Ascending aorta (tissue), 2 donors: ENCODE measurements around the gene PFDN6. TPM values are rescaled to one million over a fixed set of nuclear protein-coding genes. Genes with fewer than 3 reads are reported as not detected.

Source experiments
- DNase-seq, 2 donors: peaks; one replicate each; pipeline ENCODE4 v3.0.0-alpha.2; 2019; ENCODE audit warnings: low spot score in 2 of 2
- H3K27ac ChIP-seq, 2 donors: fragments of 200-600 bp; sonication (generic); one replicate each; pipeline ENCODE4 v1.5.1; 2016 to 2017; ENCODE audit warnings: mild to moderate bottlenecking in 1 of 2
- H3K27me3 ChIP-seq: fragments of 200-600 bp; sonication (generic); one replicate; pipeline ENCODE4 v1.5.1; 2017
- H3K36me3 ChIP-seq, 2 donors: fragments of 200-600 bp; sonication (generic); one replicate each; pipeline ENCODE4 v1.5.1; 2016
- H3K4me1 ChIP-seq, 2 donors: fragments of 200-600 bp; sonication (generic); one replicate each; pipeline ENCODE4 v1.5.1; 2016 to 2017; ENCODE audit warnings: mild to moderate bottlenecking in 1 of 2
- H3K4me3 ChIP-seq, 2 donors: fragments of 200-600 bp; sonication (generic); one replicate each; pipeline ENCODE4 v1.5.1; 2016 to 2017; ENCODE audit warnings: mild to moderate bottlenecking in 1 of 2
- H3K9me3 ChIP-seq, 2 donors: fragments of 200-600 bp; sonication (generic); one replicate each; pipeline ENCODE4 v1.5.1; 2016
- intact Hi-C: fragments of 100-400 bp; cut with DNase I; formaldehyde crosslinking; loops from one replicate; pipeline ENCODE4 v1.15.1; 2023
- total RNA-seq: library from RNA; depleted of rRNA; stranded (reverse); fragments of >200 nt; gene quantifications from one replicate; pipeline ENCODE4 v1.1.0, GENCODE V29; 2016
- TF ChIP-seq, protein P1 (sequence below), 3 experiments: fragments of 200-600 bp in 2 of 3; fragments of 450-650 bp in 1 of 3; sonication (generic) in 2 of 3; IDR thresholded peaks; one replicate each; pipeline ENCODE4 v1.5.1; 2016 to 2019; ENCODE audit warnings: antibody characterized with exemption in 3 of 3, mild to moderate bottlenecking in 1 of 3, moderate library complexity in 1 of 3

The PFDN6 gene
- total RNA-seq, 1 donor from 2014 or later = 11.3 TPM

DNA sequence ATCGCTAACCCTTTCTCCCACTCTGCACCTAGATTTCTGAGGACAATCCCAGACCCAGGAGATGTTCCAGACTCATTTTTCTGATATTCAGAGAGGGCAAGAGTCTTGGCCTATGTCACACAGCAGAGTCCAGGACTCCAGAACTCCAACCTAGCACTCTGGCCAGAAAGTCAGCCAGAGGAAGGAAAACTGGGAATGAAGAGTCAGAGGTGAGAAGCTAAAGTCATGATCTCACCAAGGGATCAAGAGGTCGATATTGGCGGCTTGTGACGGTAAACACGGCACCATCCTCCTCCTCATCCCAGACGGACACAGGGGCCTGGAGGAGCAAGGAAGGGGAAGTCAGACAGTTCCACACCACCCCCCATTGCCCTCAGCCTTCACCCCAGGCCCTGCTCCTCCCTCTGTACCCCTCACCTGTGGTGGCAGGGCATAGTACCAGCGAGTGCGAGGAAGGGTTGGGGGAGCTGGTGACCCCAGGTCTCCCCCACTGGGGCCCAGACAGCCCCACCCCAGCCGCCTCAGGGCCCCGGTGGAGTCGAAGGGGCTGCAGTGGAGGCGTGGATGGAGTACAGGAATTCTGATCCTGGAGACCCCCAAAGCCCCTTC, 7.5 kb downstream of the PFDN6 start:
- DNase-seq = no peak
- Histone ChIP-seq H3K4me3 (peak overlapping the region; percentile 96 to 97), H3K9me3 (no peaks in the 10 kb centered on the region), H3K27me3 (no peaks in the 10 kb centered on the region), H3K27ac (peak overlapping the region; percentile 97 to 98), H3K4me1 (peaks cover 7 to 18% of the 10 kb centered on the region in 2 donors), H3K36me3 (peaks cover 34 to 47% of the 10 kb centered on the region in 2 donors)
- intact Hi-C loops = loop anchor here (5.0 kb wide), 1 partner anchor 130 kb away; no protein-coding TSS in a partner anchor
- TF ChIP-seq, protein P1, sequence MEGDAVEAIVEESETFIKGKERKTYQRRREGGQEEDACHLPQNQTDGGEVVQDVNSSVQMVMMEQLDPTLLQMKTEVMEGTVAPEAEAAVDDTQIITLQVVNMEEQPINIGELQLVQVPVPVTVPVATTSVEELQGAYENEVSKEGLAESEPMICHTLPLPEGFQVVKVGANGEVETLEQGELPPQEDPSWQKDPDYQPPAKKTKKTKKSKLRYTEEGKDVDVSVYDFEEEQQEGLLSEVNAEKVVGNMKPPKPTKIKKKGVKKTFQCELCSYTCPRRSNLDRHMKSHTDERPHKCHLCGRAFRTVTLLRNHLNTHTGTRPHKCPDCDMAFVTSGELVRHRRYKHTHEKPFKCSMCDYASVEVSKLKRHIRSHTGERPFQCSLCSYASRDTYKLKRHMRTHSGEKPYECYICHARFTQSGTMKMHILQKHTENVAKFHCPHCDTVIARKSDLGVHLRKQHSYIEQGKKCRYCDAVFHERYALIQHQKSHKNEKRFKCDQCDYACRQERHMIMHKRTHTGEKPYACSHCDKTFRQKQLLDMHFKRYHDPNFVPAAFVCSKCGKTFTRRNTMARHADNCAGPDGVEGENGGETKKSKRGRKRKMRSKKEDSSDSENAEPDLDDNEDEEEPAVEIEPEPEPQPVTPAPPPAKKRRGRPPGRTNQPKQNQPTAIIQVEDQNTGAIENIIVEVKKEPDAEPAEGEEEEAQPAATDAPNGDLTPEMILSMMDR (IDR thresholded peaks at IDR 0.05) = no peak

DNA sequence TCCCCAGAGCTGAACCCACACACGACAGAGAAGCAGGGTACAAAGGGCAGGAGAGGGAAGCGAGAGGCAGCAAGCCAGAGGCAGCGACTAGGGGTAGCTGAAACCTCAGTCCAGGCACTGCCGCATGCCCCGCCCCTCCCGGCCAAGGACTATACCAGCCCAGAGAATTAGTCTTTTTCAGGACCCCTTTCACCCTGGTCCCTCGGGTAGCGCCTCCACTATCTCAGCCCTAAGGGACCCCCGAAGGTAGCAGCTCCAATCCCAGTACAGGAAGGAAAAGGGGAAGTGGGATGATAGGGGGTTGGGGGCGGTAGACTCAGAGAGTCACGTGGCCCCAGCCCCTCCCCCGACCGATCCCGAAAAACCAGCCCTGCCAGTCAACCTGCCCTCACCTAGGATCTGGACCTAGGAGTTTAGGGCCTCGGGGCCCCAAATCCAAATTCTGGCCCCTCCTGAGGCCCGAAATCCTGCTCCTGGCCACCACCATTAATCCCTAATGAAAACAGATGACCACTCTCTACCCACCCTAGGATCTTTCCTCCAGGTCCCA, 8.1 kb downstream of the PFDN6 start:
- H3K36me3 ChIP-seq = peaks cover 32 to 45% of the 10 kb centered on the region in 2 donors
- peak overlapping the region; percentile 97 to 98 for H3K27ac ChIP-seq
- intact Hi-C loops = loop anchor here (5.0 kb wide), 1 partner anchor 130 kb away; no protein-coding TSS in a partner anchor
- TF ChIP-seq, protein P1 (IDR thresholded peaks at IDR 0.05) = no peak
- H3K9me3 ChIP-seq = no peaks in the 10 kb centered on the region
- H3K4me1 ChIP-seq = peaks cover 7 to 18% of the 10 kb centered on the region in 2 donors
- no peak for DNase-seq
- H3K27me3 ChIP-seq = no peaks in the 10 kb centered on the region
- H3K4me3 ChIP-seq = peak overlapping the region; percentile 96 to 97

DNA sequence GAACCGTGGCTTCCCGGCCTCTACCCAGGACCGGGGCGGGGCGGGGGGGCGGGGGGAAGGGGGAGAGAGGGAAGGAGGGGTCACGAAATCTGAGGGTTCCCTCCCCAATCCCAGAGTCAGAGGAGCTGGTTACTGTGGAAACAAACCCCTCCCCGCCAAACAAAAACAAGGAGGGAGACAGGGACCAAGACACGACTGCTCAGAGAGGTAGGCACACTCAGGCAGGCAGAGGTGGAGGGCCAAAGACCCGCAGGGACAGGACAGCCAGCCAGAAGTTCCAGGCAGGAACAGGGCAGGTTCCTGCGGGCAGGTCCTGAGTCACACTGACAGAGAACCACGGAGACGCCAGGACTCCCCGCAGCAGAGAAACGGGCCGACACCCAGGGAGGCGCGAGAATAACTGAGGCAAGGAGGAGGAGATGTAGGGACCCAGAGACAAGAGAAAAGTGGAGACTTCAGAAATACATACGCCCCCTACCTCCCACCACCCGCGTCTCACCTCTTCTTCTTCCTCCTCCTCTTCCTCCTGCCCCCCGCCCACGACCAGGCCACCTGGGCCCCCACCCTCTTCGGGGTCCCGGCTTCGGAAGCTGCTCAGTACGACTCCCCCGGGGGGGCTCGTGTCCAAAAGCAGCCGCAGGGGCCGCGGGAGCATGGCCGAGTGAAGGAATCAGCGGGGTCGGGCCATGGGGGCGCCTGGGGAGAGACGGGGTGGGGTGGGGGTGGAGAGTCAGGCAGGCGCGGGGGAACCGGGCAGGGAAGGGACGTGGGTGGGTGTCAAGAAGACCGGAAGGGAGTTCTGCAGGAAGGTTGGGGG, 8.8 kb downstream of the PFDN6 start:
- peaks cover 33 to 45% of the 10 kb centered on the region in 2 donors for H3K36me3 ChIP-seq
- peak in 1 of 2 donors; percentile 88 for DNase-seq
- peak overlapping the region; percentile 97 to 98 for H3K27ac ChIP-seq
- no peaks in the 10 kb centered on the region for H3K27me3 ChIP-seq
- no peaks in the 10 kb centered on the region for H3K9me3 ChIP-seq
- intact Hi-C loops = loop anchor here (1.0 to 5.0 kb wide), 3 partner anchors 15 to 129 kb away; partner anchors contain the start of gene B3GALT4
- peaks cover 7 to 18% of the 10 kb centered on the region in 2 donors for H3K4me1 ChIP-seq
- TF ChIP-seq, protein P1 (IDR thresholded peaks at IDR 0.05) = no peak
- peak overlapping the region; percentile 96 to 97 for H3K4me3 ChIP-seq

DNA sequence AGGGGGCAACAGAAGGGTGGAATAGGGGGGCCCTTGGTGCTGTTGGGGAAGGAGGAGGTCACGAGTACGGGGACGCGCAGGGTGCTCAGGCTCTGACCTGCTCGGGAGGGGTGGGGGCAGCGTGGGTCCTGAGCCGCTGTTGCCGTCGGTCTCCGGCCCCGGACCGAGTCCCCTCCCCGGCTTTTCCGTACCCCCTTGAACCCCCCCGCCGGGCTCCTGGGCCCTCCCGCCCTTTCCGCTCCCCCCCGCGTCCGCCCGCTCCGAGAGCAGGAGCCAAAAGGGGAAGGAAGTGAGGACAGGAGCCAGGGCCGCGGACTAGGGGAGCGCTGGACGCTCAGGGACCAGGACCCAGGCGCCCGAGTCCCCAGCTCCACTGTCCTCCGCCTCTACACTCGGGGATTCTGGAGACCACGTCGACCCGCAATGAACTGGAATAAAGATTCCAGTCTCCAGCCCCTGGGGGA, 9.4 kb downstream of the PFDN6 start, which contains the start of gene RGL2:
TSS of gene RGL2 (minus strand) at position 170 of the 464 bp plus-strand sequence. CDS start 332 bp downstream, outside the sequence.
- no peaks in the 10 kb centered on the region for H3K27me3 ChIP-seq
- intact Hi-C loops = loop anchor here (1.0 to 5.0 kb wide), 7 partner anchors 10 to 128 kb away; partner anchors contain the start of genes B3GALT4, KIFC1, PFDN6 and RXRB
- peaks cover 7 to 18% of the 10 kb centered on the region in 2 donors for H3K4me1 ChIP-seq
- TF ChIP-seq, protein P1 (IDR thresholded peaks at IDR 0.05) = no peak
- peak within 1 kb of the TSS; percentile 96 to 97 for H3K4me3 ChIP-seq
- peak within 1 kb of the TSS; percentile 97 to 98 for H3K27ac ChIP-seq
- peaks cover 31 to 43% of the 10 kb centered on the region in 2 donors for H3K36me3 ChIP-seq
- DNase-seq = peak in 1 of 2 donors; percentile 92
- no peaks in the 10 kb centered on the region for H3K9me3 ChIP-seq

DNA sequence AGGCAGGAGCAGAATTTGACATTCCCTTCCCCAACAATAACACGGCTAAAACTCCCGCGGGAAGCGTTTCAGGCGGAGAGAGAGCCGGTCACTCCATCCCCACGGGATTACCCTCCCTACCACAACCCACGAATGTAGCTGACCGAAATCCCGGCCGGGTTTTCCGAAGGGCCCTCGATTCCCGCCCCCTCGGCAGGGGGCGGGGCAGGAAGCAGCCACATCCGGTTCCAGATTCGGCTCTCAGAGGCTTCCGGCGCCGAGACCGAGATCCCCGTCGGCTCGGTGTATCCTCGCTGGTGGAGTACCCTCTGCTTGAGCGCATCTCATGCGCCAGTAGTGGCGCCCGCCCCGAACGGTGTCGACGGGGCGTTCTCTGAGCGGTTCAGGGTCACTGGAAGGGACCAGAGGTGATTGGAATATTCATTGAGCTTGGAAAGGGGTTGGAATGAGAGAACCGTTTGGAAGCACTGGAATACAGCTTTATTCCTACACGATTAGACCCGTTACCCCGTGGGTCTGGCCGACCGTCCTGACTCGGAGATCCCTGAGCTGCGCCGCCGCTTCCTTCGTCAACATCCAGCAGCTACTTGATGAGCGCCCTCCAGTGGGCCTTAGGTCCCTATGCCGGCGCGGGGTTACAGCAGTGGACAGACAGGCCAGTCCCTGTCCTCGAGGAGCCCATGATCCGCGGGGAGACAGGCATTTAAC, 10.0 kb downstream of the PFDN6 start:
- Histone ChIP-seq H3K4me1 (peaks cover 7 to 18% of the 10 kb centered on the region in 2 donors), H3K36me3 (peaks cover 33 to 43% of the 10 kb centered on the region in 2 donors), H3K27me3 (no peaks in the 10 kb centered on the region), H3K9me3 (no peaks in the 10 kb centered on the region), H3K4me3 (peak overlapping the region; percentile 96 to 97), H3K27ac (peak overlapping the region; percentile 97 to 98)
- intact Hi-C loops = loop anchor here (1.0 to 5.0 kb wide), 6 partner anchors 10 to 128 kb away; partner anchors contain the start of genes KIFC1, PFDN6, RXRB and SLC39A7
- peak in 1 of 2 donors; percentile 94 for DNase-seq
- TF ChIP-seq, protein P1 (IDR thresholded peaks at IDR 0.05) = peak; percentile 65 to 76 (median 75)
